Measurements from ENCODE around the gene ATG7.

- no peak for TF ChIP-seq POLR2A (IDR thresholded peaks at IDR 0.05; ENCODE audit: low read depth)
- TF ChIP-seq, protein P1, sequence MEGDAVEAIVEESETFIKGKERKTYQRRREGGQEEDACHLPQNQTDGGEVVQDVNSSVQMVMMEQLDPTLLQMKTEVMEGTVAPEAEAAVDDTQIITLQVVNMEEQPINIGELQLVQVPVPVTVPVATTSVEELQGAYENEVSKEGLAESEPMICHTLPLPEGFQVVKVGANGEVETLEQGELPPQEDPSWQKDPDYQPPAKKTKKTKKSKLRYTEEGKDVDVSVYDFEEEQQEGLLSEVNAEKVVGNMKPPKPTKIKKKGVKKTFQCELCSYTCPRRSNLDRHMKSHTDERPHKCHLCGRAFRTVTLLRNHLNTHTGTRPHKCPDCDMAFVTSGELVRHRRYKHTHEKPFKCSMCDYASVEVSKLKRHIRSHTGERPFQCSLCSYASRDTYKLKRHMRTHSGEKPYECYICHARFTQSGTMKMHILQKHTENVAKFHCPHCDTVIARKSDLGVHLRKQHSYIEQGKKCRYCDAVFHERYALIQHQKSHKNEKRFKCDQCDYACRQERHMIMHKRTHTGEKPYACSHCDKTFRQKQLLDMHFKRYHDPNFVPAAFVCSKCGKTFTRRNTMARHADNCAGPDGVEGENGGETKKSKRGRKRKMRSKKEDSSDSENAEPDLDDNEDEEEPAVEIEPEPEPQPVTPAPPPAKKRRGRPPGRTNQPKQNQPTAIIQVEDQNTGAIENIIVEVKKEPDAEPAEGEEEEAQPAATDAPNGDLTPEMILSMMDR (IDR thresholded peaks at IDR 0.05) = no peak
Measured at GRCh38 chr3:11558002-11558401, 285.8 kb downstream of the ATG7 start.
